ENCODE measurements around the gene MACROD2.

- TF ChIP-seq, protein P1, sequence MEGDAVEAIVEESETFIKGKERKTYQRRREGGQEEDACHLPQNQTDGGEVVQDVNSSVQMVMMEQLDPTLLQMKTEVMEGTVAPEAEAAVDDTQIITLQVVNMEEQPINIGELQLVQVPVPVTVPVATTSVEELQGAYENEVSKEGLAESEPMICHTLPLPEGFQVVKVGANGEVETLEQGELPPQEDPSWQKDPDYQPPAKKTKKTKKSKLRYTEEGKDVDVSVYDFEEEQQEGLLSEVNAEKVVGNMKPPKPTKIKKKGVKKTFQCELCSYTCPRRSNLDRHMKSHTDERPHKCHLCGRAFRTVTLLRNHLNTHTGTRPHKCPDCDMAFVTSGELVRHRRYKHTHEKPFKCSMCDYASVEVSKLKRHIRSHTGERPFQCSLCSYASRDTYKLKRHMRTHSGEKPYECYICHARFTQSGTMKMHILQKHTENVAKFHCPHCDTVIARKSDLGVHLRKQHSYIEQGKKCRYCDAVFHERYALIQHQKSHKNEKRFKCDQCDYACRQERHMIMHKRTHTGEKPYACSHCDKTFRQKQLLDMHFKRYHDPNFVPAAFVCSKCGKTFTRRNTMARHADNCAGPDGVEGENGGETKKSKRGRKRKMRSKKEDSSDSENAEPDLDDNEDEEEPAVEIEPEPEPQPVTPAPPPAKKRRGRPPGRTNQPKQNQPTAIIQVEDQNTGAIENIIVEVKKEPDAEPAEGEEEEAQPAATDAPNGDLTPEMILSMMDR (optimal IDR thresholded peaks at IDR 0.05 in 1 of 3, IDR thresholded peaks at IDR 0.05 in 1 of 3, conservative IDR thresholded peaks at IDR 0.05 in 1 of 3; ENCODE audit: extremely low read depth in 1 of 3, insufficient read depth in 2 of 3, low read length in 3 of 3), result no peak
- TF ChIP-seq EZH2 (IDR thresholded peaks at IDR 0.05; ENCODE audit: low read length), result no peak
These were observed 2071.3 kb downstream of the MACROD2 start for GRCh38 chr20:16066571-16066970.
